Endothelial cell of umbilical vein (primary cell): ENCODE data around the gene SMAD3. TPM values are rescaled to one million over a fixed set of nuclear protein-coding genes. Genes with fewer than 3 reads are reported as not detected.
A peak's percentile ranks its signal among the peaks of the same experiment; 100 is the strongest.

Source experiments
- BruUV-seq: library from RNA; stranded (reverse); fragments of 400-500 nt; replicated peaks from 2 replicates; lab custom pipeline; 2021; lab: Mats Ljungman, UMichigan
- CTCF ChIA-PET: fragments of 300-600, 350-600 bp; sonication (Branson Sonifier 250); formaldehyde crosslinking; loops from one replicate; lab custom pipeline; 2021; ENCODE audit warnings: antibody characterized with exemption, inconsistent platforms; lab: Charles Lee
- POLR2A ChIA-PET: fragments of 300-600, 350-600 bp; sonication (Branson Sonifier 250); formaldehyde crosslinking; loops from one replicate; lab custom pipeline; 2021; ENCODE audit warnings: antibody characterized with exemption, inconsistent platforms; lab: Charles Lee
- DNase-seq: peaks from one replicate; pipeline ENCODE4 v3.0.0-alpha.2; 2011; ENCODE audit warnings: low read depth, low spot score
- FAIRE-seq: peaks from 2 replicates; lab custom pipeline; 2011; peaks lifted over from hg19 to GRCh38; lab: Jason Lieb, UNC
- H2AFZ ChIP-seq: 2 replicates; pipeline ENCODE4 v1.6.0; 2012; ENCODE audit warnings: low read depth, low read length, control low read depth, inconsistent platforms
- H3K27ac ChIP-seq: 2 replicates; pipeline ENCODE4 v1.5.1; 2011; ENCODE audit warnings: low read depth, mild to moderate bottlenecking, control low read depth, low read length, moderate library complexity; ENCODE audit not compliant: insufficient read depth
- H3K27me3 ChIP-seq, 2 experiments: 2 replicates each; pipeline versions ENCODE4 v1.6.0 to v1.6.1; 2011; ENCODE audit warnings: low read length in 2 of 2, mixed read lengths in 1 of 2; ENCODE audit not compliant: control insufficient read depth in 2 of 2, insufficient read depth in 2 of 2
- H3K36me3 ChIP-seq, 2 experiments: 2 replicates in 1 of 2; 3 replicates in 1 of 2; pipeline ENCODE4 v1.5.1; 2011; ENCODE audit warnings: low read length in 2 of 2, mild to moderate bottlenecking in 1 of 2, moderate library complexity in 1 of 2; ENCODE audit not compliant: control insufficient read depth in 2 of 2, insufficient read depth in 2 of 2; ENCODE audit errors: extremely low read depth in 1 of 2
- H3K4me1 ChIP-seq: 3 replicates; pipeline ENCODE4 v1.5.1; 2011; ENCODE audit warnings: mild to moderate bottlenecking, low read length; ENCODE audit not compliant: control insufficient read depth, insufficient read depth; ENCODE audit errors: extremely low read depth
- H3K4me2 ChIP-seq: 2 replicates; pipeline ENCODE4 v1.6.1; 2011; ENCODE audit warnings: low read length, control low read depth, mixed read lengths; ENCODE audit not compliant: insufficient read depth
- H3K4me3 ChIP-seq, 3 experiments: fragments of 200-600 bp in 1 of 3; sonication (generic), shearing (Covaris generic) in 1 of 3; replicated peaks in 1 of 3; 2 replicates each; pipeline ENCODE4 v1.5.1; 2011 to 2016; ENCODE audit warnings: control low read depth in 3 of 3, low read length in 3 of 3, mild to moderate bottlenecking in 2 of 3, inconsistent platforms in 1 of 3, low read depth in 1 of 3, moderate library complexity in 1 of 3; ENCODE audit not compliant: insufficient read depth in 1 of 3
- H3K79me2 ChIP-seq: 2 replicates; pipeline ENCODE4 v1.6.0; 2012; ENCODE audit warnings: low read length, inconsistent platforms; ENCODE audit not compliant: control insufficient read depth, insufficient read depth
- H3K9ac ChIP-seq: replicated peaks from 2 replicates; pipeline ENCODE3; 2011; ENCODE audit warnings: low read length, control low read depth; ENCODE audit not compliant: insufficient read depth; ENCODE audit errors: extremely low read depth
- H3K9me1 ChIP-seq: replicated peaks from 3 replicates; pipeline ENCODE4 v1.6.0; 2011; ENCODE audit warnings: mild to moderate bottlenecking, low read length; ENCODE audit not compliant: control insufficient read depth, insufficient read depth; ENCODE audit errors: extremely low read depth
- H3K9me3 ChIP-seq: replicated peaks from 2 replicates; pipeline ENCODE4 v1.5.1; 2012; ENCODE audit warnings: low read length, inconsistent platforms; ENCODE audit not compliant: control insufficient read depth, insufficient read depth
- H4K20me1 ChIP-seq: replicated peaks from 2 replicates; pipeline ENCODE3; 2011; ENCODE audit warnings: mild to moderate bottlenecking, low read length; ENCODE audit not compliant: control insufficient read depth, insufficient read depth; ENCODE audit errors: extremely low read depth
- CTCF ChIP-seq, 2 donors: IDR thresholded peaks; 1 replicate in 1 of 2; 2 replicates in 1 of 2; pipeline ENCODE4 v1.5.1; 2011; ENCODE audit warnings: low read length in 2 of 2, mild to moderate bottlenecking in 2 of 2, moderate library complexity in 2 of 2, control low read depth in 1 of 2, inconsistent platforms in 1 of 2, low read depth in 1 of 2; ENCODE audit not compliant: insufficient read depth in 1 of 2; ENCODE audit errors: extremely low read depth in 1 of 2
- EZH2 ChIP-seq: IDR thresholded peaks from 2 replicates; pipeline ENCODE4 v1.6.1; 2012; ENCODE audit warnings: borderline replicate concordance, low read depth, mild to moderate bottlenecking, moderate library complexity, low read length, inconsistent platforms; ENCODE audit not compliant: severe bottlenecking
- FOS ChIP-seq: IDR thresholded peaks from 2 replicates; pipeline ENCODE4 v1.6.1; 2011; ENCODE audit warnings: mild to moderate bottlenecking, low read length, moderate library complexity, borderline replicate concordance; ENCODE audit not compliant: insufficient read depth
- GATA2 ChIP-seq: IDR thresholded peaks from 2 replicates; pipeline ENCODE4 v1.7.0; 2011; ENCODE audit warnings: low read depth, mild to moderate bottlenecking, moderate library complexity, mixed read lengths, low read length; ENCODE audit not compliant: insufficient read length, insufficient read depth
- JUN ChIP-seq: IDR thresholded peaks from 2 replicates; pipeline ENCODE4 v1.6.1; 2011; ENCODE audit warnings: borderline replicate concordance, low read depth; ENCODE audit not compliant: insufficient read length, insufficient read depth
- MAX ChIP-seq: IDR thresholded peaks from 2 replicates; pipeline ENCODE4 v1.6.1; 2011; ENCODE audit not compliant: insufficient read depth, insufficient read length
- MYC ChIP-seq: IDR thresholded peaks from one replicate; pipeline ENCODE4 v1.6.1; 2011; ENCODE audit warnings: mild to moderate bottlenecking, low read depth, low read length
- POLR2A ChIP-seq: IDR thresholded peaks from 2 replicates; pipeline ENCODE4 v1.6.1; 2012; ENCODE audit warnings: low read depth, mild to moderate bottlenecking, control low read depth, low read length
- POLR2AphosphoS5 ChIP-seq: IDR thresholded peaks from 2 replicates; pipeline ENCODE4 v1.6.1; 2012; ENCODE audit warnings: low read depth, mild to moderate bottlenecking, control low read depth, low read length, moderate library complexity; ENCODE audit not compliant: insufficient read depth
- dilution Hi-C: fragments of 300-500 bp; cut with MboI; formaldehyde crosslinking; loops from one replicate; pipeline ENCODE4 v1.15.0; 2019; ENCODE audit warnings: low sequenced_read_pairs; ENCODE audit not compliant: extremely low pct_ligation_motif_present
- intact Hi-C: fragments of 100-400 bp; cut with micrococcal nuclease; formaldehyde crosslinking; loops from one replicate; pipeline ENCODE4 v1.10.0; 2022
- polyA plus RNA-seq, 4 experiments: library from polyadenylated mRNA; depleted of rRNA in 3 of 4; stranded (reverse) in 3 of 4; unstranded in 1 of 4; fragments of >200 nt; gene quantifications; 2 replicates each; pipeline versions ENCODE4 v1.2.1 to v1.2.3, GENCODE V29; 2011 to 2012; ENCODE audit warnings: missing spikeins in 1 of 4
- total RNA-seq: library from RNA; stranded (reverse); gene quantifications from 2 replicates; pipeline ENCODE4 v1.2.3, GENCODE V29; 2021

Gene SMAD3
- total and polyA plus RNA-seq, 2 donors (not counting 3 experiments of a cell fraction or from before 2014, with no cell fraction given): 56.4 to 88.2 TPM

- peak; percentile 76 for TF ChIP-seq POLR2AphosphoS5
- no peak for TF ChIP-seq CTCF (IDR thresholded peaks at IDR 0.05; ENCODE audit: extremely low read depth in 1 of 2, insufficient read depth in 1 of 2, low read depth in 1 of 2, low read length in 2 of 2)
- TF ChIP-seq GATA2: peak; percentile 57
- no peak for TF ChIP-seq EZH2
- TF ChIP-seq FOS: peak; percentile 63
- TF ChIP-seq JUN: no peak
- no peak for TF ChIP-seq MAX
- no peak for TF ChIP-seq POLR2A
- TF ChIP-seq MYC: peak; percentile 70
- dilution Hi-C loops (no loop called here), intact Hi-C loops (loop anchor here (1.0 to 2.0 kb wide), 5 partner anchors 13 to 79 kb away; partner anchors contain the start of gene SMAD3)
- DNase-seq (peak; percentile 76), FAIRE-seq (peak; percentile 91)
- no peaks in the 10 kb centered on the region for H4K20me1 ChIP-seq
- H3K4me2 ChIP-seq: peak overlapping the region; percentile 32
- H3K9me3 ChIP-seq: no peaks in the 10 kb centered on the region
- peak overlapping the region; percentile 4 for H2AFZ ChIP-seq
- H3K4me1 ChIP-seq: peaks cover 38% of the 10 kb centered on the region
- H3K27ac ChIP-seq: peak overlapping the region; percentile 77
- no peak overlapping the region for H3K4me3 ChIP-seq
- H3K9ac ChIP-seq: peak overlapping the region; percentile 38
- H3K27me3 ChIP-seq: no peaks in the 10 kb centered on the region
- H3K9me1 ChIP-seq: no peaks in the 10 kb centered on the region
- CTCF ChIA-PET: interaction anchor here (0.8 to 1.9 kb wide), 12 partner anchors 8 to 278 kb away, joined by 3 to 8 read pairs (median 5); no protein-coding TSS in a partner anchor
- no peaks in the 10 kb centered on the region for H3K36me3 ChIP-seq
- no TSS peak for BruUV-seq
- POLR2A ChIA-PET: interaction anchor here (0.7 kb wide), 1 partner anchor 125 kb away, joined by 6 read pairs; no protein-coding TSS in a partner anchor
- H3K79me2 ChIP-seq: no peaks in the 10 kb centered on the region
These were observed 39.4 kb upstream of the SMAD3 start for GRCh38 chr15:67025719-67026609.
